Stimulated activated CD4-positive, alpha-beta T cell treated with anti-CD3 and anti-CD28 coated beads, Interleukin-12 subunit alpha, Interleukin-12 subunit beta, amount 100 ng/mL, for 4 hours (primary cell): Measurements from ENCODE around the gene VPS26A.

Experiments used
- DNase-seq: peaks from one replicate; pipeline ENCODE4 v3.0.0-alpha.2; 2020

The VPS26A gene

GRCh38 chr10:69123747-69124562 lies at the start of gene VPS26A:
Gene VPS26A (plus strand): TSS chr10:69124178. CDS start chr10:69124278, 100 bp downstream.
- DNase-seq, result peak; percentile 99

GRCh38 chr10:69074532-69074931 lies 49.4 kb upstream of the VPS26A start:
- DNase-seq, result no peak

GRCh38 chr10:69075431-69075830 lies 48.5 kb upstream of the VPS26A start:
- DNase-seq, result no peak

- no peak for DNase-seq
Measured at GRCh38 chr10:69078311-69078710, 45.7 kb upstream of the VPS26A start.

- no peak for DNase-seq
Measured at GRCh38 chr10:69080226-69080625, 43.8 kb upstream of the VPS26A start.

GRCh38 chr10:69086001-69086509 lies 37.9 kb upstream of the VPS26A start:
- no peak for DNase-seq

GRCh38 chr10:69087590-69088470 lies 36.1 kb upstream of the VPS26A start, which contains the start of gene SRGN:
Gene SRGN (plus strand): TSS chr10:69088103. CDS start chr10:69088158, 55 bp downstream.
- DNase-seq, result peak; percentile 49

GRCh38 chr10:69088471-69088769 lies 35.6 kb upstream of the VPS26A start:
- no peak for DNase-seq

GRCh38 chr10:69088801-69089501 lies 35.0 kb upstream of the VPS26A start:
- DNase-seq, result no peak

- peak; percentile 61 for DNase-seq
Measured at GRCh38 chr10:69089638-69090599, 34.1 kb upstream of the VPS26A start.

- no peak for DNase-seq
Measured at GRCh38 chr10:69090685-69091084, 33.3 kb upstream of the VPS26A start.

GRCh38 chr10:69091143-69091651 lies 32.8 kb upstream of the VPS26A start:
- DNase-seq, result no peak

- DNase-seq, result peak; percentile 57
Measured at GRCh38 chr10:69092959-69093850, 30.8 kb upstream of the VPS26A start.

GRCh38 chr10:69093933-69094332 lies 30.0 kb upstream of the VPS26A start:
- DNase-seq, result no peak

- no peak for DNase-seq
Measured at GRCh38 chr10:69096045-69096444, 27.9 kb upstream of the VPS26A start.

- DNase-seq, result no peak
Measured at GRCh38 chr10:69097729-69098128, 26.2 kb upstream of the VPS26A start.

- DNase-seq, result no peak
Measured at GRCh38 chr10:69100136-69100872, 23.7 kb upstream of the VPS26A start.

- no peak for DNase-seq
Measured at GRCh38 chr10:69101451-69102095, 22.4 kb upstream of the VPS26A start.

- no peak for DNase-seq
Measured at GRCh38 chr10:69102440-69102839, 21.5 kb upstream of the VPS26A start.
